Right renal pelvis (tissue), 4 donors: ENCODE results near the gene SLC24A4. TPM values are rescaled to one million over a fixed set of nuclear protein-coding genes. Genes with fewer than 3 reads are reported as not detected.

Source experiments
- DNase-seq, 4 donors: peaks; one replicate each; pipeline ENCODE4 v3.0.0-alpha.2; 2013; ENCODE audit warnings: low read depth in 4 of 4, low spot score in 3 of 4, missing footprints in 1 of 4
- polyA plus RNA-seq, 4 donors: library from polyadenylated mRNA; unstranded; fragments of 120-200 nt; gene quantifications; one replicate each; pipeline ENCODE4 v1.2.1, GENCODE V29; 2013; ENCODE audit not compliant: insufficient read length in 4 of 4

Gene SLC24A4, protein sequence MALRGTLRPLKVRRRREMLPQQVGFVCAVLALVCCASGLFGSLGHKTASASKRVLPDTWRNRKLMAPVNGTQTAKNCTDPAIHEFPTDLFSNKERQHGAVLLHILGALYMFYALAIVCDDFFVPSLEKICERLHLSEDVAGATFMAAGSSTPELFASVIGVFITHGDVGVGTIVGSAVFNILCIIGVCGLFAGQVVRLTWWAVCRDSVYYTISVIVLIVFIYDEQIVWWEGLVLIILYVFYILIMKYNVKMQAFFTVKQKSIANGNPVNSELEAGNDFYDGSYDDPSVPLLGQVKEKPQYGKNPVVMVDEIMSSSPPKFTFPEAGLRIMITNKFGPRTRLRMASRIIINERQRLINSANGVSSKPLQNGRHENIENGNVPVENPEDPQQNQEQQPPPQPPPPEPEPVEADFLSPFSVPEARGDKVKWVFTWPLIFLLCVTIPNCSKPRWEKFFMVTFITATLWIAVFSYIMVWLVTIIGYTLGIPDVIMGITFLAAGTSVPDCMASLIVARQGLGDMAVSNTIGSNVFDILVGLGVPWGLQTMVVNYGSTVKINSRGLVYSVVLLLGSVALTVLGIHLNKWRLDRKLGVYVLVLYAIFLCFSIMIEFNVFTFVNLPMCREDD
- under 1 TPM; 0.14 to 0.37 (median 0.15) TPM for polyA plus RNA-seq

DNA sequence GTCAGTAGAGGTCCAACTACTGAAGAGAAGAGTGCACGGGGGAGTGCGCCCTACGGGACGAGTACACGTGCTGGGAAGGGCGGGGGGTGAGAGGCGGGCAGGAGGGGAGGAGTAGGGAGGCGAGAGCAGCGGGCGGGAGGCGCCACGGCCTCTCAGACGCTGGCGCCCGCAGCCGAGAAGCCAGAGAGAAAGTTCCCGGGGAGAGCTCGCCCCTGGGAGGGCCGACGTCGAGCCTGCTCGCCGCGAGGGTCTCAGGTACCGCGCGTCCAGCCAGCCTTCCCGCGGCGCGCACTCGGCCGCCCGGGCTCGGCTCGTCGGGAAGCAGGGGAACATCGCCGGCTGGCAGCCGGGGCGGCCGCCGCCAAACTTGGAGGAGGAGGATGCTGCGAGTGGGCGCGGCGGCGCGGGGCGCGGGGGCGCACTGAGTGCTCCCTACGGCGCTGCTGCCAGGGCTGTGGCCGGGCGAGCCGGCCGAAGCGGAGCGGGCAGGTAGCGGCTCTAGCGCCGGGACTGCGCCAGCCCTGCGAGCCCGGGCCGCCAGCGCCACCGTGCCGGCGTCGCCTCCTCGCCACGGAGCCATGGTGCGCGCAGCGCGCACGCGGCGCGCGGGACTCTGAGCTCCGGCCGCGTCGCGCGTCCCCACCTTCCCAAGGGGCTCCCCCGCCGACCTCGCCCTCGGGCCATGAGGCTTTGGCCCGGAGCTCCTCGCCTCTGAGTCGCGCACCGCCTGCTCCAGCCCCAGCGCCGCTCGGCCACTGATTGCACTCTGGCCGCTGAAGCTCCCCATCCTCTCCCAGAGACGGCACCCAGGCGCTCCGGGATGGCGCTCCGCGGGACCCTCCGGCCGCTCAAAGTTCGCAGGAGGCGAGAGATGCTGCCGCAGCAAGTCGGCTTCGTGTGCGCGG lies at the start of gene SLC24A4:
TSS of gene SLC24A4 (plus strand) at position 155 of the 905 bp plus-strand sequence. CDS start at position 821, 666 bp downstream.
- peak in 2 of 4 donors; percentile 3 to 18 for DNase-seq

DNA sequence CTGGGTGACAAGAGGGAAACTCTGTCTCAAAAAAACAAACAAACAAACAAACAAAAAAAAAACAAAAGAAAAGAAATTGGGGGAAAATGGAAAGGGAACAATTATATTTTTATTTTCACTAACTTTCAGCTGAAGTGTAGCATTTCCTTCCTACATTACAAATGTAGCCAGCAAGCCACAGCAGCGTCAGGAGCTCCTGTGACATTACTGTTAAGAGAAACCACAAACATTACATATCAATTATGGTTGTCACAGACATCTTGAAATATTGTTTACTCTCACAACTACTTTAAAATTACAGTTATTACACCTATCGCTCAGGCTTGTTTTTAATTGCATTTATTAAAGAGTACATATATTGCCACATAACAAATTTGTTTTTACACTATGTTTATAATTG lies 49.8 kb upstream of the SLC24A4 start:
- no peak for DNase-seq

DNA sequence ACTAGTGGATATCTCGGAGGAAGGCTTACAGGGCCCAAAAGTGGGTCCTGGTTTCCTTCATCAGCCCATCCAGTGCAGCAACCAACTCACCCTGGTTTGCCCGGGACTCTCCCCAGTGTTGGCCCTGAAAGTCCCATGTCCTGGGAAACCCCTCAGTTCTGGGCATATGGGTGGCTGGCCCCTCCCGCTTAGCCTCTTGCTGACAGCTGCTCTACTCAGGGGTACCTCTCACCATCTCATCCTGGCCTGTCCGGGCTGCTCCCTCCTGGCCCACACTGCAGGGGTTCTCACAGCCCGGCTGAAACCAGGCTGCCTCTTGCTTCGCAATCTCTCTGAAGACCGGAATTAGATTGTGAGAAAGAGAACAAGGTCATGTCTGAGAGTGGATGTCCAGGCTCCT lies 48.9 kb upstream of the SLC24A4 start:
- DNase-seq = no peak

DNA sequence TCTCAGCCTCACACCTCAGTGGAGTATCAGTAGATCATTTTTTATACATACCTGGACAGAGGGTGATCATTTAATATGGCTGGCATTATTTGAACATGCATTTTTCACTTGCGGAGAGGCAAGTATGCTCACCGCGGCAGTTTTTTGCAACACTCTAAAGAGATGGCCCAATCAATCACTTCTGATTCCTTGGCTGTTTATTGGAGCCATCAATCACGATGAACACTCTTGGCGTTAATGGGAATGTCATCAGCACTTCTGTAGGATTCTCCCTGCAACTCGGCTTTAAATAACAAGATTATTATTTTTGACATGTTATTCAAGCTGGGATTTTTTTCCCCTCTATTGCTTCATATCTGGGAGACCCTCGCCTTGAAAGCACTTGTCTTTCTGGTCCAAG lies 46.9 kb upstream of the SLC24A4 start:
- DNase-seq = no peak

DNA sequence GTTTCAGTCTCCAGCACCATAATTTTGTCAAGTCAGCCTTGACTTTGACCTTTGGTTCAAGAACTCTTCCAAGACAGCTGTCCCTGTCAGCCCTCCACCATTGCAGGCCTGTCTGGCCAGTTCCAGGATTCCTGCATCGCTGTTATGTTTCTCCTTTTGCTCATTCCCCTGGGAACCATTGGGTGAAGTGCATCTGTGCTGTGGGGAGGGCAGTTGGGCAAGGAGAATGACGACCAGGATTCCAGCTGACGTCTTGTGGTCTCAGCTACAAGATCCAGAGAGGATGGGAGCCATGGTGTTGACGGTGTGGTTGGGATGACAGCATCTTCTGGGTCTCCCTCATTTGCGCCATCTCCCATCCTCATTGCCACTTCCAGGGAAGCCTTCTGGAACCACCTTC lies 45.9 kb upstream of the SLC24A4 start:
- no peak for DNase-seq

DNA sequence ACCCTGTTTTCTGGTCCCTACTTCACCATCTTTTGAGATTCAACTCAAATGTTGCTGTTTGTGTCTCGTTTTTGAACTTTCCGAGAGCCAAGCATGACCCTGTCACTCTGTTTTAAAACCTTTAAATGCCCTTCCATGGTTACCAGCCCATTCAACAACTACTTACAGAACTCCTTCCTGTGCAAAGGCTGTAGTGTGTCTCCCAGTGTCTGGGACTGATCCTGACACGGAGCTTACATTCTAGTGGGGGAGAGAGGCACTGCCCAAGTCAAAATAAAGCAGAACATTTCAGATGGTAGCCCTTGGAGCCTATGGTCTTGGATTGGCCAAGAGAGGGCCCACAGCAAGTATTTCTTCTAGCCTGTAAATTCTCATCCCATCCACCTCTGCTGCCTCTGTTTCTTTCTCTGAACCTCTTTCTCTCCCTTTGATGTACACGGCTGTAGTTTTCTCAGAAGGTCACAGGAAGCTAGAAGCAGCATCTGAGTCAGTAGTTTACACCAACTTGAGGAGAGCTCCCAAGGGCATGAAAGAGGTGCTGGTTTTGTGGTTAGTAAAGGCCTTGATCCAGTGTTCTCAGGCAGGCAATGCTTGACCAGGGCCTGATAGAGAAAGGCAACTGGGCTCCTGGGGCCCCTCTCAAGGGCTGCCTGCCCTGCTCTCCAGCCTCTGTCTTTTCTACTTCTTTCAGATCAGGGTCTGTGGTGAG lies 42.3 kb upstream of the SLC24A4 start:
- no peak for DNase-seq

DNA sequence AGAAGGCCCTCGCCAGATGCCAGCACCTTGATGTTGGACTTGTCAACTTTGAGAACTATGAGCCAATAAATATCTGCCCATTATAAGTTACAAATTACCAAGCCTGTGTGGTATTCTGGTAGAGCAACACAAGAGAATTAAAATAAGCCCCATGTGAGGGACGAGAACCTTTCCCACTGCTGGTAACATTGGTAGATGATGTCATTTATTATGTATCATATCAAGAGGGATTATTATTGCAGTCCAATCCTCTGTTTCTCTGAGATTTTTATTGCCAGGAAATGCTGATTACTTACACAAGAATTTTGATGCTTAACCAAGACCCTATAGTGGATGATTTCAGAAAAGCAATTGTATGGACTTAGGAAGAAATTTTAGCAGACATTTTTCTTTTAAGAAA lies 40.3 kb upstream of the SLC24A4 start:
- DNase-seq = no peak

DNA sequence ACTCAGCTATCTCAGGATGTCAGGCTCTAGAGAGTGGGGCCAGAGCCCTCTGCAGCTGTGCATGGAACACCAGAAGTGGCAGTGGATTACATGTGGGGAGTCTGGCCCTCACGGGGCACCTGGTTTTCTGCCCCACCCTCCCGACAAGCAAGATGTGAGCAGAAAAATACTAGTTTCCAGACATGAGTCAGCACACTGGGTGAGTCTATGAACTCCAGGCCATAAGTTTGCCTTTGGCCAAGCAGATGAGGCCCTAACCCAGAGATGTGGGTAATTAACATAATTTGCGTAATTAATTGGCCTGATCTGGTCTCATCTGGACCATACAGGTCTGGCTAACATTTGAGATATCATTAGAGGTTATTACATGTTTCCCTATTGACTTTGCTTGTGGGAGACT lies 37.7 kb upstream of the SLC24A4 start:
- no peak for DNase-seq

DNA sequence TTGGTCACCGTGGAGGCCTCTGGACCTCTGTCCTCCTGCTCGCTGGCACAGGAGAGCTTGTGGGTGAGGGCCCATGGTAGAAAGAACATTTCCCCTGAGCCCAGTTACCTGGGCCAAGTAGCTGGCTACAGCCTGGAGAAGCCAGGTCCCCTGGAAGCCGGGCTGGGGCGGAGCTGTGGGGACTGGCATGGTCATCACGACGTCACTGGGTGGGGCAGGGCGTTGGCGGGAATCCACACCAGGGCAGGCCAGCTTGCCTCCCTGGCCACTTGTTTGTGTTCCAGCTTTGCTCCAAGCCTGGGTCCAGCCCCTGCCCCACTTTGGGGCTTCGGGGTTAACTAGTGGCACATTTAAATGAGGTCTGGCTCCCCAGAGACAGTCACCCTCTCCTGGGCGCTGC lies 35.0 kb upstream of the SLC24A4 start:
- DNase-seq = no peak

DNA sequence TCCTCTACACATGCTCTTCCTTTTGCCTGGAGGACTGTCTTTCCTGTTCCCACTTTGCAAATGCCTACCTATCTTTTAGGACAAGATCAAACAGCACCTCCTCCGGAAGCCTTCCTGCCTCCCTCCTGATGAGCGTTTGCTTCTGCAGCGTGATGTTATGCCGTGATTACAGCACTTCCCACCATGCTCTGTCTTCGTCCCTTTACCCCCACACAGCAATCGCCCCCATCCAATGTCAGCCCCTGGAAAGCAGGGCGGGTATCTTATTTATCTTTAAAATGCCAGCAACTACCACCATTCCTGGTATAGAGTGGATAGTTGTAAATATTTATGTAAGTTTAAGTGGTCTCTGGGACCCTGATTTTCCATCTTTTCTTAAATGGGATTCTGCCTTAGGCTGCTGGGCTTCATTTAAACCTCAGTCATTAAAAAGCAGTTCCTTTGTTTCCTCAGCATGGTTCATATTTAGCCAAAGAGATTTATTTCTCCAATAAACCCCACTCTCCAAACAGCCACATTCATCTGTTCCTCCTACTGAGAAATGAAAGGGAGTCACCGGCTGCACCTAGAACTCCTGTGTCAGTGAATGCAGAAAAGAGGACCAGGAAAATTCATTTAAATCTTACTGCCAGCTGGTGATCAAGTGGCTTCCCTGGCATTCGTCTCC lies 33.8 kb upstream of the SLC24A4 start:
- DNase-seq = no peak

DNA sequence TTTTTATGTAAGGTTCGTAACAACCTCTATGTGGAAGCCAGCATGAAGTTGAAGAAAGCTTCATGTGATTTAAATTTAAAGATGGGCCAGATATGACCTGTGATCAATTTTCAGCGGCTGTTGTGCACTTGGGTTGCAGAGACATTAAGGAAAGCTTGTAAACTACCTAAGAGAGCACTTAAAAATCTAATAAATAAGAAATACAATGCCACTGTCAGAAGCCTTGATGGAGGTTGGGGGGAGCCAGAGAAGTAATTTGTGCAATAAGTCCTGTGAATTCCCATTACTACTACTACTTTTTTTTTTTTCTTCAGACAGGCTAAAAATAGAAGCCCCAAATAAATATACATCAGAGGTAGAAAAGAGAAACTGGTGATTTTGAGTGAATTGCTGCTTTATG lies 30.3 kb upstream of the SLC24A4 start:
- peak in 1 of 4 donors; percentile 3 for DNase-seq

DNA sequence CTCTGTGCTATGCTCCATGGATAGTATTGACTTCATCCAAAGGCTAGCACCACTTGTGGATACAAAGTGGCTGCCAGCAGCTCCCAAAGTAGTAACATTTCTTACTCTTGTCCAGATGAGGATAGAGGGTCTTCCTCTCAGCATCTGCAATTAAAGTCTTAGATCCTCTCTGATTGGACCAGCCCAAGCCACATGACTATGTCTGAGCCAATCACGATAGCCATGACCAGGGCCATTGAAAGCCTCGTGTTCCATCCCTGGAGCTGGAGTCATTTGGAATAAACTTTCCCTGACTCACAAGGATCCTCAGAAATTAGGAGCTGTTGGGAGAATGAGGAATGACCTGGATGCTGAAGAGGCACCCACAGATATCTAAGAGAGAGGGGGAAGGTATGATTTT lies 28.5 kb upstream of the SLC24A4 start:
- DNase-seq = no peak

DNA sequence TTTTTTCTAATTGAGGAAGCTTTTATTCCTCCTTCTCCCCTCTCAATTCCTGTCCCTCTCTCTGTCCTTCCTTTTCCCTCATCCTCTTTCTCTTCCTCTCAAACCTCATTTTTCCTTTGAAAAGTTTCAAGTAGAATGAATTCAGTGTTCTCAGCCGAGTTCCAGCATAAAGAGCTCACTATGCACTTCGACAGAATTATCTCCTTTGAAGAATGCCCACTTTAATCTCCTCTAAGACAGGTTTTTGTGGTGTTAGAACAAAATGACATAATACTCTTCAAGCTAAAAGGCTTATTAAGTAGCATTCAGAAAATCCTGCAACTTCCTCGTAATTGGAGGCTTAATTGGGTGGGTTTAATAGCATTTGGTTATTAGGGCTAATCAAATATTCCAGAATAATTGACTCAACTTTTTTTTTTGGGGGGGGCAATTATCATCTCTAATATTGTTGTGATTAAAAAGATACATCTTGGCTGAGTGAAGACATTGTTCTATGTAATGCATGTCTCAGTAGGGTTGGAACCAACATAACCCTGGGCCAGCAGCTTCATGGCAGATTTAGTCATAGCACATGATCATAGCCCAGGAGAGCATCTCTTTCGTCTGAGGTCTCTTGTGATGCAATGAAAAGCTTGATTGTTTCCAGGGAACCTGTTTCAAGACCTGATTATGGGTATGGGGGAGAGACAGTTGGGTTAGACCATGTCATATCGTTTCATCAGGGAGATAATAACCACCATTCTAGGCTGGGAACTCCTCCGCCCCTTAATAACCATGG lies 25.0 kb upstream of the SLC24A4 start:
- DNase-seq = no peak

DNA sequence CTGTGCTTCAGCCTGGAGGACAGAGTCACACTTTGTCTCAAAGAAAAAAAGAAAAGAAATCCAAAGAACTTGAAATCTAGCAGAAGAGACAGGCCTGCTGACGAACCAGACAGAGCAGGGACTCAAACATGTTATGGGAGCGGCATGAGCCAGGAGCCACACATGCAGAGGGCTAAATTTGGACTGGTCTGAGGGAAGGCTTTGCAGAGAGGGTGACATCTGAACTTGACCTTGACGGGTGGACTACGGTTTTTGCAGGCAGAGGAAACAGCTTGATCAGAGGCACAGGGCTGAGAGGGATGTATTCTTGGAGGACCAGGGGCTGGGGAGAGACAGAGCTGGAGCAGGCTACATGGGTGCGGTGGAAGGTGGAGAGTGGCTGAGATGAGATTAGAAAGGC lies 20.5 kb upstream of the SLC24A4 start:
- no peak for DNase-seq

DNA sequence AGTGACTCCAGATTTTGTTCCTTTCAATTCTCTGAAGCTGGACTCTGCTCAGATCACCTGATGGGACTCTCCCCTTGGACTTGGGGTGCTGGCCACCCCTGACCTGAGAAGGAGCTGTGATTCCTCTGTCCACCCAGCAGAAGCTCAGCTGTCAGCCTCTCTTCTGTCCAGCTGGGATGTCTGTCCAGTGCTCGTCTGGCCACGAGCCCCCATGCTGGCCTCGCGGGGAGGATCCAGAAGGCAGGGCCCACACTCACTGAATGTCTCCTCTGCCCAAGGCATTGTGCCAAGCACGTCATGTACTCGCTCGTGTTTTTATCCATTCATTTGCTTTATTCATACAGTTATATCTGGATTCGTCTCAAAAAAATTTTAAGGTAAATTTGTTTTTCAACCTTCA lies 14.2 kb upstream of the SLC24A4 start:
- DNase-seq = no peak

DNA sequence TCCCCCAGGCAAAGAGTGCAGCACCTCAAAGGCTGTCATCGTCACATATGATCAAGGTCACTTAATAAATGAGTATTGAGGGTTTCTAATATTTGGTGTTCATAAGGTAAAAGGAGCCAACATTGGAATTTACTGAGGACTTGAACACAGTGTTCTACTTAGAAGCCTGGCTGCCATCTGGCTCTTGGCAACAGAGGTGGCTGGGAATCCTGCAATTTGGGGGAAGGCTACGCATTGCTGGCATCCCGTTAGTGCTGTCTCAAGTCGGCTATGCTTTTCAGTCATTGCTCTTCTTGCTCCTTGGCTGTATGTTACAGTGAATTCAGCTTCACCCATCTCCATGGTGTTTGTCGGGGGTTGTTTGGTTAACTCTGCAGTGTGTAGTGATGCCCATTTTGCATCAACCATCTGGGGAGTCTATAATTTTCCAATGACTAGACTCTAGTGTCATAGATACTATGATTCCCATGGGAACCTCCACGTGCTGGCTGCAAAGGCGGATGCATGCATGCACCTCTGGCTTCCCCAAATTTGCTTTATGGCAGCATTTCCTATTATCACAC lies 12.9 kb upstream of the SLC24A4 start:
- DNase-seq = no peak

DNA sequence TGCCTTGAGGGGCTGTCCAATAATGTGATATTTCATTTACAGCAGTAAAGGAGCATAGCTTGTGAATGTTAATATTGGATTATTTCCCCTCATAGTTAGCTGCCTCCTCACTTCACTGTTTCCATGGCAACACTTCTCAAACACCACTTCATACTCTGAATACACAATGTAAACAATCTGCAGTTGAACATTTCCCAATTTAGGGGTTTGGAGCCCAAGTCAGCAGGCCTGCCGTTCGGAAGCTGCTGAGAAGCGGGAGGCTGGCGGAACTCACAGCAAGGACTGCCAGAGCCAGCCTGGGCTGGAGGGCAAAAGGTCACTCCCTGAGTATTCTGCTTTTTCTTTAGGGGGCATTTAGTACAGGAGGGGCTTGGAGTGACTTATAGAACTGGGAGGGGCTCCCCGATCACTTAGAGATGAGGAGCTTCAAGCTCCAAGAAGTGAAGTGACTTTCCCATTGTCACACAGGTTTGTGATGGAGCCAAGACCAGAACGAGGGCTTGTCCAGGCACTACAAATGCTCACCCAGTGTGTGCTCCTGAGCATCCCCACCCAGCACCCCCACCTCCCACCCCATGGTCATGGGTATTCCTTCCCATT lies 12.1 kb upstream of the SLC24A4 start:
- no peak for DNase-seq

DNA sequence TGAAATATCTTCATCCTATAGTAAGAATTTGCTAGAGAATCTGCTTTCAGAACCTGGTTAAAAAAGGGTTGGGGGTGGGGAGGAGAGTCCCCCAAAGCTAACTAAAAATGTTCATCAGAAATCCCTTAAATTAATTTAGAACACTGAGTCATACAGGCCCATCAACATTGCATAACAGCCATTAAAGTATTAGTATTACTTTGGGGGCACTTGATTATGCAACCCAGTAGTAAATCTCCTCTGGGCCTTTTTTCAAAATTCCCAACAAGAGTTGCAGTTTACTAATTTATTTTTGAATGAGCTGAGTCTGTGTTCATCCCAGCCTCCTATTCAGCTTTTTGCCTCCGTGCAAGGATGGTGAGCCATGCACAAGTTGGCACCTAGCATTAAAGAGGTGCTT lies 8.8 kb upstream of the SLC24A4 start:
- no peak for DNase-seq
